Bronchial epithelial cell (primary cell): ENCODE data around the gene UBD. TPM values are rescaled to one million over a fixed set of nuclear protein-coding genes. Genes with fewer than 3 reads are reported as not detected.

Source experiments
- DNase-seq: peaks from one replicate; pipeline ENCODE4 v3.0.0-alpha.2; 2010; ENCODE audit warnings: low read depth
- FAIRE-seq: peaks from 2 replicates; lab custom pipeline; 2011; peaks lifted over from hg19 to GRCh38; lab: Jason Lieb, UNC
- H3K27me3 ChIP-seq: 2 replicates; pipeline ENCODE4 v1.5.1; 2011; ENCODE audit warnings: low read length; ENCODE audit not compliant: control insufficient read depth, insufficient read depth
- H3K36me3 ChIP-seq: 2 replicates; pipeline ENCODE4 v1.5.1; 2011; ENCODE audit warnings: low read length; ENCODE audit not compliant: control insufficient read depth, insufficient read depth
- H3K4me3 ChIP-seq: 2 replicates; pipeline ENCODE4 v1.5.1; 2011; ENCODE audit warnings: mild to moderate bottlenecking, low read depth, low read length, control low read depth
- total RNA-seq: library from RNA; depleted of rRNA; stranded (reverse); fragments of >200 nt; gene quantifications from 2 replicates; pipeline ENCODE4 v1.2.1, GENCODE V29; 2014
- TF ChIP-seq, protein P1 (sequence below): IDR thresholded peaks from 2 replicates; pipeline ENCODE4 v1.5.1; 2011; ENCODE audit warnings: mild to moderate bottlenecking, moderate library complexity, low read length, control low read depth, inconsistent platforms; ENCODE audit not compliant: insufficient read depth, severe bottlenecking

UBD gene
- total RNA-seq, 1 donor from 2014 or later, result not detected

DNA sequence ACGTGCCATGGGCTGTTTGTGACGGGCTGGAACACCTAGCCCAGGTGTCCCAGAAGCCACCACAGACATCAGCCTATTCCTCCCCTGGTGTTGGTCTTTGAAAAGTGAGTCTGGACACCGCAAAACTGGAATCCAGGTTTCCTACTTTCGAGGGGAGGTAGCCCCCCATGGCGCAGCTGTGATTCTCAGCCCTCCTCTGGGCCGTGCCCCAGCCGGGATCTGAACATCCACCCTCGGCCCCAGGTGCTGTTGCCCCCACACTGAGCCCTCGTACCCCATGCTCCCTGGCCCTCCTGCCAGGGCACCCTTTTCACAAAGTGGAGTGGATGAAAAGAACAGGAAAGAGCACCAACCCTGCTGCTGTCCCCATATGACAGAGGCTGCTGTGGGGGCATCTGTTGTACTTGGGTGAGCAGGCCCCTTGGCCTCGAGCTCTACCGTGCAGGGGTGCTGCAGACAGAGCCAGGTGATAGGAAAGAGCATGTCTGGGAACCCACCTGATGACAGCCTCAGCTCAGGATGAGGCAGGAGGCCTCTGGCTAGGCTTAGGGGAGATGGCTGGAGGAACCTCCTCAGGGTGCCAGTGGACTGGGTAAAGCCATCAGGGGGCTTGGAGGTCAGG is 53.0 kb downstream of the UBD start:
- no peak overlapping the region for H3K4me3 ChIP-seq
- no peak for FAIRE-seq
- H3K27me3 ChIP-seq, result peaks cover 3% of the 10 kb centered on the region
- TF ChIP-seq, protein P1, sequence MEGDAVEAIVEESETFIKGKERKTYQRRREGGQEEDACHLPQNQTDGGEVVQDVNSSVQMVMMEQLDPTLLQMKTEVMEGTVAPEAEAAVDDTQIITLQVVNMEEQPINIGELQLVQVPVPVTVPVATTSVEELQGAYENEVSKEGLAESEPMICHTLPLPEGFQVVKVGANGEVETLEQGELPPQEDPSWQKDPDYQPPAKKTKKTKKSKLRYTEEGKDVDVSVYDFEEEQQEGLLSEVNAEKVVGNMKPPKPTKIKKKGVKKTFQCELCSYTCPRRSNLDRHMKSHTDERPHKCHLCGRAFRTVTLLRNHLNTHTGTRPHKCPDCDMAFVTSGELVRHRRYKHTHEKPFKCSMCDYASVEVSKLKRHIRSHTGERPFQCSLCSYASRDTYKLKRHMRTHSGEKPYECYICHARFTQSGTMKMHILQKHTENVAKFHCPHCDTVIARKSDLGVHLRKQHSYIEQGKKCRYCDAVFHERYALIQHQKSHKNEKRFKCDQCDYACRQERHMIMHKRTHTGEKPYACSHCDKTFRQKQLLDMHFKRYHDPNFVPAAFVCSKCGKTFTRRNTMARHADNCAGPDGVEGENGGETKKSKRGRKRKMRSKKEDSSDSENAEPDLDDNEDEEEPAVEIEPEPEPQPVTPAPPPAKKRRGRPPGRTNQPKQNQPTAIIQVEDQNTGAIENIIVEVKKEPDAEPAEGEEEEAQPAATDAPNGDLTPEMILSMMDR, result no peak
- no peaks in the 10 kb centered on the region for H3K36me3 ChIP-seq
- no peak for DNase-seq

DNA sequence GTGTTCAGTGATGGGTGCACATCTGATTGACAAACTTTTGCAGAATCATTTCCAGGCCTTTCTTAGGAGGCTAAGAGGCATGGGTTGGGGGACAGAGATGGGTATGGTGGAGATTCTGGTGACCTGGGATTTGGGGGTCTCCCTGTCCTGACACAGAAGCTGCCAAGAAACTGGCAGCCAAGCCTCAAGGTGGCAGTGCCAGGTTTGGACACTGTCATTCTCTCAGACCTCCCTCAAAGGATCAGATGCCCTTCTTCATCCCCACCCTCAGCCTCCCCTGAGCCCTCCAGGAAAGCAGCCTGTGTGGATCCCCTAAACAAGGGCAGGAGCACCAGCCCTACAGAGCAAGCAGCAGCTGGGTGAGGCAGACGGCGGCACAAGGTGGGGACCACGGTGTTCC is 53.7 kb downstream of the UBD start:
- Histone ChIP-seq H3K36me3 (no peaks in the 10 kb centered on the region), H3K27me3 (peaks cover 1% of the 10 kb centered on the region), H3K4me3 (no peak overlapping the region)
- TF ChIP-seq, protein P1, result no peak
- DNase-seq (no peak), FAIRE-seq (no peak)

Other genes starting within 250 kb of the UBD start
- not detected in 2 replicates for gene OR5V1, start 190.9 kb downstream of the UBD start, total RNA-seq
- not detected in 2 replicates for gene OR12D3, start 184.4 kb downstream of the UBD start, total RNA-seq
- gene OR12D2, start 164.1 kb downstream of the UBD start, total RNA-seq, result not detected in 2 replicates
- not detected in 2 replicates for gene OR12D1, start 144.8 kb downstream of the UBD start, total RNA-seq
- not detected in 2 replicates for gene OR10C1, start 120.4 kb downstream of the UBD start, total RNA-seq
- gene OR11A1, start 102.7 kb downstream of the UBD start, total RNA-seq, result not detected in 2 replicates
- not detected in 2 replicates for gene OR2H1, start 102.6 kb downstream of the UBD start, total RNA-seq
- gene MAS1L, start 71.8 kb downstream of the UBD start, total RNA-seq, result not detected in 2 replicates
- gene OR2H2, start 25.4 kb upstream of the UBD start, total RNA-seq, result not detected in 2 replicates
- 6.3 and 11.1 TPM in 2 replicates for gene GABBR1, start 73.5 kb upstream of the UBD start, total RNA-seq
- not detected in 2 replicates for gene MOG, start 97.4 kb upstream of the UBD start, total RNA-seq
- gene ZFP57, start 121.4 kb upstream of the UBD start, total RNA-seq, result 0.90 and 1.6 TPM in 2 replicates
- 14.2 and 24.2 TPM in 2 replicates for gene HLA-F, start 163.7 kb upstream of the UBD start, total RNA-seq